Measurements from ENCODE around the gene ANTXR2.

- TF ChIP-seq EP300 (IDR thresholded peaks at IDR 0.05; ENCODE audit: borderline replicate concordance in 1 of 2, low read depth in 2 of 2, low read length in 2 of 2) (no peak), CTCF (IDR thresholded peaks at IDR 0.05; ENCODE audit: control extremely low read depth in 1 of 3, insufficient read depth in 1 of 3, low read depth in 1 of 3, low read length in 3 of 3) (no peak), BACH1 (IDR thresholded peaks at IDR 0.05; ENCODE audit: low read length) (no peak), RFX5 (IDR thresholded peaks at IDR 0.05; ENCODE audit: borderline replicate concordance, low read depth, low read length) (no peak), GABPA (IDR thresholded peaks at IDR 0.05; ENCODE audit: borderline replicate concordance, insufficient read depth, low read length) (no peak), MAX (IDR thresholded peaks at IDR 0.05) (no peak)
Observed at GRCh38 chr4:79977131-79977840, 95.7 kb downstream of the ANTXR2 start.

Data from H1 (cell line).